Stimulated activated CD8-positive, alpha-beta memory T cell treated with anti-CD3 and anti-CD28 coated beads, Interleukin-15, amount 100 ng/mL, for 1 hour (primary cell): ENCODE measurements around the gene JAGN1.
"Not testable (repeated sequence)": the region's sequence is repeated elsewhere in the genome, so short reads cannot be mapped to it uniquely, and the experiment has no call there.

ENCODE experiments used
- DNase-seq: peaks from one replicate; pipeline ENCODE4 v3.0.0-alpha.2; 2020; ENCODE audit warnings: low read depth

The JAGN1 gene

DNA sequence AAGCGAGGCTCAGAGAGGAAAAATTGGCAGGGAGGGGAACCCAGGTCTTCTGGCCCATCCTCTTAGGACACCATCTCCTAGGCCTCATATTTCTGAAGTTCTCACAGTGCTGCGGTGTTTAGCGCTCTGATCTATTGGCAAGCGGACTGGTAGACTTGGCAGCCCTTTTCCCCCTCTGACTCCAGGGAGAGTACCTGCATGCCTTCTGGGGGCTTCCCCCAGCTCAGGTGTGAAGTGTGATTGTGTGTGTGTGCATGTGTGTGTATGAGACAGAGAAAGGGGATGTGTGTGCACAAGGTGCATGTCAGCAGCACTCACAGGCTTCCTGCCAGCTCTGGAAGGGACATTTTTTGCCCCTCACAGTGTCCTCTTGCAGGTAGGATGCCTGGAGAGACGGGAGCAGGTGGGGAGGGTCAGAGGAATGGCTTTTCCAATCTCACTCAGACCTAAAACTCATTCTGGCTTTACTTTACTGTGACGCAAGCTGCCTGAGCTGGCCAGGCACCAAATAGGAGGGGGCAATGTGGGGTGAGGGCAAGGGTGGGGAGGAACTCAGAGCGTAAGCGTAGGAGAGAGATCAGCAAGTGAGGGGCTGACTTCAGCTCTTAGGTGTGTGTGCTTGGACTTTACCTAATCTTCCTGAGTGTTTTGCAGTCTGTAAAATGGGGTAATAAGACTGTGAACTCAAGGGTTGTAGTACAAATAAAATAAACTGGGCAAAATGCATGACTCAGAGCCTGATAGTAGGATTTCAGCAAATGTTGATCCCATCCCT is 8.2 kb downstream of the JAGN1 start:
- DNase-seq, result no peak

GRCh38 chr3:9899289-9899791 is 8.9 kb downstream of the JAGN1 start:
- no peak for DNase-seq

- DNase-seq, result not testable (repeated sequence)
Observed at GRCh38 chr3:9900965-9901415, 10.6 kb downstream of the JAGN1 start.

DNA sequence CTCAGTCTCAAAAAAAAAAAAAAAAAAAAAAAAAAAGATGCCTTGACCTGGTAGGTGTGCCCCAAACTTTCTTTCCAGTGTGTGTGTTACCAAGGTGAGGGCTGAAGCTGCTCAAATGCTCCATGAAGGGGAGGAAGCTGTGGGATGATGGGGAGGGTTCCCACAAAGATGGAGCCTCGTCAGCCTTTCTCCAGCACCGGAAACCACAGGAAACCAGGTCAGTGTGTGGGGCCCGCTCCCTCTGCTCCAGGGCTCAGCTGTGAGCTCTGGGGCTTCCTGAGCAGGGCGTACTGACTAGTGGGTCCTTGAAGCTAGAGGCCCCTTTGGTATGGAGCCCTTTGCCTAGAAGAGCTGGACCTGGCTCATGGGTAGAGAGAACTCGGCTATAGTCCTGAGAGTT is 11.6 kb downstream of the JAGN1 start:
- no peak for DNase-seq

GRCh38 chr3:9902372-9903237 is 12.2 kb downstream of the JAGN1 start, which contains the start of gene IL17RE:
Gene IL17RE, plus strand, starts transcription at chr3:9902848. Its CDS starts 85 bp downstream, at chr3:9902933.
- no peak for DNase-seq

DNA sequence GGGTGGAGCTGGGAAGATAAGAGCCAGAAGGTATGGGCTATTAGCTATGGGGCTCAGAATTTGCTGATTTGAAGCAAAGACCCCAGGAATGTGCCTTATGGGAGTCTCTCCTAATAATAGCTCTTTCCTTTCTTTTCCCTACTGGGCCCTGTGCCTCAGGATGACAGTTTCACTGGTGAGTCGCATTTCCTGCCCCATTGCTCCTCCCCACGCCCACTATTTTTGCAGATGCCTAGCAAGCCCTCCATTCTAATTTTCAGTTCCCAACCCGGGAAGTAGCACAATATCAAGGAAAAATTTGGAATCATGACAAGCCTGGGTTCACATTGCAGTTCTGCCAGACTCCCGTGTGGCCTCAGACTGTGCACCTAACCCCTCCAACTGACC is 12.8 kb downstream of the JAGN1 start:
- DNase-seq, result no peak

GRCh38 chr3:9903904-9904303 is 13.5 kb downstream of the JAGN1 start:
- DNase-seq, result no peak

DNA sequence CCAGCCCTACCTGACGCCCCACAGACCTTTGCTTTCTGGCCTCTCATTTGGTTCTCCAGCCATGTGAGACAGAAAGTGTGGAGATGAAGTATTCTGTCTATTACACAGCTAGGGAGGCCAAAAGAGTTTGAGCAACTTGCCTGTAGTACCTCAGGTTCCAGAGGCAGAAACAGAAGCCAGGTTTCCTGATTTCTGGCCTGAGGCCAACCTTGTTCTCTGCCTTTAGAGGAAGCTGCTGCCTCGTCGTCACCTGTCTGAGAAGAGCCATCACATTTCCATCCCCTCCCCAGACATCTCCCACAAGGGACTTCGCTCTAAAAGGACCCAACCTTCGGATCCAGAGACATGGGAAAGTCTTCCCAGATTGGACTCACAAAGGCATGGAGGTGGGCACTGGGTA is 16.1 kb downstream of the JAGN1 start:
- no peak for DNase-seq

DNA sequence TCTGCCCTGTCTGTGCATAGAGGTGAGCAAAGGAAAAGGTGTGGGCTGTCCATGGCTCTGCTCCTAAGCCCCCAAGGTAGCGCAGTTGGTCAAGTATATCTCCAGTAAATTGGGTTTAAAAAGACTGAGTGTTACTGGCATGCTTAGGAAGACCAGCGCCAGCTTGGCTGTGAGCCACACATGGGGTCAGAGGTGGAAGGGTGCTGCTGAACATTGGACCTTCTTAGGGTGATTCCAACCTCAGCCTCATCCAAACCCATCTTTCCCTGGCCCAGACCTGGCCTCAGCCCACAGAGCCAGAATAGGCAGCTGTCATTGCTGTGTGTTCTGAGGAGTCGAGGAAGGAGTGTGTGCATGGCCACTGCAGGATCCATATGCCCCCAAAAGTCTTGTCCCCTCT is 17.9 kb downstream of the JAGN1 start:
- DNase-seq, result no peak

DNA sequence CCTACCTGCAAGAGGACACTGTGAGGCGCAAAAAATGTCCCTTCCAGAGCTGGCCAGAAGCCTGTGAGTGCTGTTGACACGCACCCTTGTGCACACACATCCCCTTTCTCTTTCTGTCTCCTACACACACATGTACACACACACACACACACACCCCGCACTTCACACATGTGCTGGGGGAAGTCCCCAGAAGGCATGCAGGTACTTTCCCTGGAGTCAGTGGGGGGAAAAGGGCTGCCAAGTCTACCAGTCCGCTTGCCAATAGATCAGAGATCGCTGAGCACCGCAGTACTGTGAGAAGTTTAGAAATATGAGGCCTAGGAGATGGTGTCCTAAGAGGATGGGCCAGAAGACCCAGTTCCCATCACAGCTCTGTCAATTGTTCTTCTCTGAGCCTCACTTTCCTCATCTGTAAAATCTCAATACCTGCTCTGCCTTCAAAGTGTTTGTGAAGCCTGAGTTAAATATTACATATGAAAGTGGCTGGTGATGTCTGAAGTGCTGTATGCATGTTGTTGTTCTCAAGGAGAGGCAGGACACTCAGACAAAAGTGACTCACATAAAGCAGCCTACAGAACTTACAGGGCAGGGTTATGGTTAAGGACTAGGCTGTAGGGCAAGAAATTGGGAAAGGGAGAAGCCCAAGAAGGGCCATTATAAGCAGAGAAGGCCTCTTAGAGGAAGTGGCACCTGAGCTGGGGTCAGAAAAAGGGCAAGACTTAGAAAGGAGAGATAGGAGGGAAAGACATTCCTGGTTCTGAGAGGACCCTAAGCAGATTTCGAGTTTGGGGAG is 19.0 kb downstream of the JAGN1 start:
- DNase-seq, result no peak

DNA sequence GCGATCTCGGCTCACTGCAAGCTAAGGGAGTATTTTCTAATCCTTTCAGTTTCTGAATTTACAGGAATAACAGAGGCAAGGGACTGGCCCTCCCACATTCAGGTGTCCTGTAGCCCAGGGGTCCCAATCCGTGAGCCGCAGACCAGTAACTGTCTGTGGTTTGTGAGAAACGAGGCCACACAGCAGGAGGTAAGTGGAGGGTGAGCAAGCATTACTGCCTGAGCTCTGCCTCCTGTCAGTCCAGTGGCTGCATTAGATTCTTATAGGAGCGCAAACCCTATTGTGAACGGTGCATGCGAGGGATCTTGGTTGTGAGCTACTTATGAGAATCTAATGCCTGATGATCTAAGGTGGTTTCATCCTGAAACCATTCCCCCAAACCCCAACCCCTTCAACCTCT is 21.5 kb downstream of the JAGN1 start:
- DNase-seq, result no peak

DNA sequence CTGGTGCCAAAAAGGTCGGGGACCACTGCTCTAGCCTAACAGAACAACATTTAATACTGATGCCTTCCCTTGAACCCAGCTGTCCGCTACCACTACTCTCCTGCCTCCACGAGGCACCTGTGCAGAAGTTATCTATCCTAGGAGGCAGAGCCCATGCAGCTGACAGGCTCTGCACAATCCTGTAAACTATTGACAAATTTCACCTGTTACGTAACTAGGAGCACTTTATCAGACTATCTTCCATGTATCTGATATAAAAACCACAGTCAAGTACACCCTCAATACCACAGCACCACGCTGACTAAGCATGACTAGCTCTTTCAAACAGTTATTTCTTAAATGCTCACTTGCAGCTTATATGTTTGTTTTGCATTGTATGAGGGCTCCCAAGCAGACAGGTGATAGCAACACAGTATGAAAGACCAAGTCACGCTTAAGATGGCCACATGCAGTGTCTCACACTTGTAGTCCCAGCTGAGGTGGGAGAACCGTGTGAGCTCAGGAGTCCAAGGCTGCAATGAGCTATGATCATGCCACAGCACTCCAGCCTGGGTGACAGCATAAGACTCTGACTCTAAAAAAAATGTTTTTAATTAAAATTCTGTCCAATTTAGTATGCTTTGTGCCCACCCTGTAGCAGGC is 22.0 kb downstream of the JAGN1 start:
- no peak for DNase-seq

GRCh38 chr3:9913601-9914000 is 23.2 kb downstream of the JAGN1 start:
- DNase-seq, result no peak

GRCh38 chr3:9914011-9914410 is 23.6 kb downstream of the JAGN1 start:
- DNase-seq, result no peak

DNA sequence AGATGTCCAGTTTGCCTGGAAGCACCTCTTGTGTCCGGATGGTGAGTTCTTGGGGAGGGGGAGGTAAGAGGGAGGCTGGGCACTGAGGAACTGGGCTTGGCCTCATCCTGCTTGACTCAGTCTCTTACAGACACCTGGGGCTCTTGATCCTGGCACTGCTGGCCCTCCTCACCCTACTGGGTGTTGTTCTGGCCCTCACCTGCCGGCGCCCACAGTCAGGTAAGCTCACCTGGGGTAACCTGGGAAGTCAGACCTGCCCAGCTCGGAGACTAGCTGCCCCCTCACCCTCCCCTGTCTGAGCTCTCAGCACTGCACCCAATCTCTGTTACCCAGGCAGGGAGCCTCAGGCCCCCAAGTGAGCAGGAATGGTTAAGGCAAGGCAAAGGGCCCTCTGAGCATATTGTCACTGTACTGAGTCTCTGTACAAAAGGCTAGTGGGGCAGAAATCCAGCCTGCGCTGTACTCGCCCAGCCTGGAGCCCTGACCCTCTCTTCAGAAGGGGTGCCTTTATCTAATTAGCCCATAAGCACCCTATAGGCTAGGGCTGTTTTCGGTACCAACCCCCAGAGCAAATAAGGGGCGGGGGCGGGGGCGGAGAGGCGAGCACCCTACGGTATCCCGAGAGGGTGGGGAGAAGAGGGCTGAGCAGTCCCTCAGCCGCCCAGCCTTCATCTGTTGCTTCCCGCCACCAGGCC is 24.3 kb downstream of the JAGN1 start:
- DNase-seq, result no peak

- DNase-seq, result no peak
Observed at GRCh38 chr3:9915254-9916141, 25.1 kb downstream of the JAGN1 start.

DNA sequence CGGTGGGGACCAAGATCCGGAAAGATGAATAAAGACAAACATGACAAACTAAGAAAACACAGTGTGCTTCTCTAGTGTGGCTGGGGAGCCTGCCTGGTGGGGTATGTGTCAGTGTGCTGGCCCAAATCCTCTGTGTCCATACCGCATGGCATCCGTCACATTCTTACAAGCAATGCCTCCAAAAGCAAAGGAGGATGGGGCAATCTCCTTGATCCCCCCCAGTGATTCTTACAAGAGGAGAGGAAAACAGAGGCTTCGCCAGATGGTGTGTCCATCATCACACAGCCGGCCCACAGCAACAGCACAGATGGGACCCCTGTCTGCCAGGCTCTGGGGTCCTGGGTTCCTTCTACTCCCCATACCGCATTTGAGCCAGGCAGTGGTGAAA is 25.9 kb downstream of the JAGN1 start:
- no peak for DNase-seq

DNA sequence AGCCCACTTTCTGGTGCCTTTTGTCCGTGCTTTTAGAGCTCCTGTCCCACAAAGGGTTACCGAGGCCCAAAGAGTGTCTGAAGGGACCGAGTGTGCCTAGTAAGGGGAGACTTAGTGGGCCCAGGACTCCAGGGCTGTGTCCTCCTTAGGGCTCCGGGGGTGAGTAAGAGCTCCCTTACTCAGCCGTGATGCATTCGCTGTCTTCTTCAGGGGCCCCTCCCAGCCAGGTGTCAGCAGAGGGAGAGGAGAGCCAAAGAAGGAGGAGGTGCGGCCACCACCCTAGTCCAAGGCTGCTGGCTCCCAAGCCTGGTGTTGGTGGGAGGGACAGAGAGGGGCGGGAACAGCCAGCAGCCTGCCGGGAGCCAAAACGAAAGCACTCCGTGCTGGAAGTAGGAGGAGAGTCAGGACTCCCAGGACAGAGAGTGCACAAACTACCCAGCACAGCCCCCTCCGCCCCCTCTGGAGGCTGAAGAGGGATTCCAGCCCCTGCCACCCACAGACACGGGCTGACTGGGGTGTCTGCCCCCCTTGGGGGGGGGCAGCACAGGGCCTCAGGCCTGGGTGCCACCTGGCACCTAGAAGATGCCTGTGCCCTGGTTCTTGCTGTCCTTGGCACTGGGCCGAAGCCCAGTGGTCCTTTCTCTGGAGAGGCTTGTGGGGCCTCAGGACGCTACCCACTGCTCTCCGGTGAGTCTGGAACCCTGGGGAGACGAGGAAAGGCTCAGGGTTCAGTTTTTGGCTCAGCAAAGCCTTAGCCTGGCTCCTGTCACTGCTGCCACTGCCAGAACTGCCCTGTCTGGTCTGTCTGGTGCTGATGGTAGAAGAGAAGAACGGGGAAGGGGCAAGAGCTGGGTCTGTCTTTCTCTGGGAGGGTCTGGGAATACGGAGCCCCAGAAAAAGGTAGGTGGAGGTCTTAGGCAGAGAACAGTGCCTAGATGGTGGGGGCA is 26.6 kb downstream of the JAGN1 start, which contains the start of gene IL17RC:
Gene IL17RC, plus strand, starts transcription at position 365 of the 947 bp plus-strand sequence. Its CDS starts 218 bp downstream, at position 583.
- no peak for DNase-seq

DNA sequence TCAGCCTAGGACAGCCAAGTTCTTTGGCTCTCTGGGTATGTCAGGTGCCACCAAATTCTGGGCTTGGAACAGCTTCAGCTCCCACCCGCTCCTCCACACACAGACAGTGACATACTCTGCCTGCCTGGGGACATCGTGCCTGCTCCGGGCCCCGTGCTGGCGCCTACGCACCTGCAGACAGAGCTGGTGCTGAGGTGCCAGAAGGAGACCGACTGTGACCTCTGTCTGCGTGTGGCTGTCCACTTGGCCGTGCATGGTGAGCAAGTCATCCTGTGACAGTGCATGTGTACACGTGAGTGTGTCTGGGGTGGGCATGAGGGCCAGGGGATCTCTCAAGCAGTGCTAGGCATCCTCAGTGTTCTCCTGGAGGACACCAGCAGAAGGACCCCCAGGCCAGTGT is 27.4 kb downstream of the JAGN1 start:
- no peak for DNase-seq
